ENCODE data around the gene GRID1. TPM values are rescaled to one million over a fixed set of nuclear protein-coding genes. Genes with fewer than 3 reads are reported as not detected.

The GRID1 gene
- polyA plus RNA-seq, 4 donors = 0.27 to 1.1 (median 0.40) TPM; not detected in 1

DNA sequence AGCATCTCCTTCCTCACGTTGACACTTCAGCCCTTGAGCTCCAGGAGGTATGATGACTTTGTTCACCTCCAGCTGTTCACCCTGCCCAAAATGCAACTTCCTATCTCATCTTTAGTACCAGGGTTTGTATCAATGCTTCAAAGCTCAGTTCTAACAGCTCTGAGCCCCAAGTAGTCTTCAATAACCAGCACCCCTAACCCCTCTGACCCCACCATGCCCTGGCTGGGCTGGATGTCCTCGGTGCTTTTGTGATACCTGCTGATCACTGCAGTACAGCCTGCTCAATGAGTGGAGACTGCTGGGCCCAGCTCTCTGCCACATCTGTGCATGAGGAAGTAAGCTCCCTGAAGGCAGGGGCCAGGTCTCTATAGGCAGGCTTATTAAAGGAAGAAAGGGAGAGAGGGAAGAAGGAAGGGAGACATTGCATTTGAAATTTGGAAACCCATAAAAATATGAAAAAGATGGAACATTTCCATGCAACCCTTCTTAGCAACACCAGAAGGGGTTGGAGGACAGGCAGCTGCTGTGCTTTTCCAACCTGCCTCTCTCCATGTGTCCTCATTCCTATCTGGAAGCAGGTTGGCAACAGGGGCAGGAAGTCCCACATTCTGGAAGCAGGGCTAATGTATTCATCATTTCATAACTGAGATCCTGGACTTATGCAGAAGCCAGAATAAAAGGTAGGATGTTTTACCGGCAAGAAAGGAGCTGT, 756.1 kb downstream of the GRID1 start:
- Histone ChIP-seq H3K9me3 (ENCODE audit: control insufficient read depth in 2 of 2, insufficient read depth in 1 of 2, low read depth in 1 of 2, low read length in 1 of 2) (no peaks in the 10 kb centered on the region), H3K27me3 (ENCODE audit: control insufficient read depth in 3 of 3, insufficient read depth in 3 of 3, low read length in 3 of 3) (peaks cover 0 to 2% (median 0%) of the 10 kb centered on the region in 3 donors), H3K4me1 (ENCODE audit: control insufficient read depth in 3 of 3, insufficient read depth in 2 of 3, low read depth in 1 of 3, low read length in 2 of 3) (no peaks in the 10 kb centered on the region), H3K27ac (ENCODE audit: low read depth in 1 of 3, low read length in 2 of 3) (no peak overlapping the region), H3K36me3 (ENCODE audit: control insufficient read depth in 3 of 3, insufficient read depth in 2 of 3, low read depth in 1 of 3, low read length in 3 of 3) (no peaks in the 10 kb centered on the region), H3K4me3 (ENCODE audit: low read depth in 1 of 3, low read length in 3 of 3) (no peak overlapping the region)
- no peak for DNase-seq
- no peak for FAIRE-seq
- WGBS, 3 donors = 75 to 82% (median 81%) methylated on average over 3 of the region's 3 CpGs

- peaks cover 0 to 2% (median 0%) of the 10 kb centered on the region in 3 donors for H3K27me3 ChIP-seq (ENCODE audit: control insufficient read depth in 3 of 3, insufficient read depth in 3 of 3, low read length in 3 of 3)
- 73 to 80% (median 78%) methylated on average over 5 of the region's 5 CpGs for WGBS, 3 donors
- H3K4me3 ChIP-seq (ENCODE audit: low read depth in 1 of 3, low read length in 3 of 3) = no peak overlapping the region
- no peak overlapping the region for H3K27ac ChIP-seq (ENCODE audit: low read depth in 1 of 3, low read length in 2 of 3)
- no peak for FAIRE-seq
- H3K36me3 ChIP-seq (ENCODE audit: control insufficient read depth in 3 of 3, insufficient read depth in 2 of 3, low read depth in 1 of 3, low read length in 3 of 3) = no peaks in the 10 kb centered on the region
- no peak for DNase-seq
- H3K9me3 ChIP-seq (ENCODE audit: control insufficient read depth in 2 of 2, insufficient read depth in 1 of 2, low read depth in 1 of 2, low read length in 1 of 2) = no peaks in the 10 kb centered on the region
- no peaks in the 10 kb centered on the region for H3K4me1 ChIP-seq (ENCODE audit: control insufficient read depth in 3 of 3, insufficient read depth in 2 of 3, low read depth in 1 of 3, low read length in 2 of 3)
Observed at GRCh38 chr10:85609509-85609908, 757.1 kb downstream of the GRID1 start.

DNA sequence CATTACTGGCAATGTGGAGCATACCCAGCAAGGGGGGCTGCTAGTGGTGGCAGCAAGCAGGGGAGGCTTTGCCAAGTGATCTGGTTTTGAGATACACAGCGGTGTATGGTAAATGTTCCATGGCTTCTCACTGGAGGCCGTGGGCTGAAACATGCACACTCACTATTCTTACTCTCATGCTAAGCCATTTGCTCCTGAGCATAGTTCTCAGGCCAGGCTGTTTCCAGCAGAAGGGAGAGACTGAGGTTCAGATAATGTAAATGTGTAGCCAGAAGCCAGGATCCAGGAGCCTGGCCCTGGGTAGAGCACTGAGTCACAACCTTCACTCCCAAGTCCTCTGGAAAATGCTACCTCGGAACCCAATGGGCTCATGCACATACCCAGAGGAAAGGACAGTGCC, 757.9 kb downstream of the GRID1 start:
- FAIRE-seq (no peak), DNase-seq (no peak)
- Histone ChIP-seq H3K9me3 (ENCODE audit: control insufficient read depth in 2 of 2, insufficient read depth in 1 of 2, low read depth in 1 of 2, low read length in 1 of 2) (no peaks in the 10 kb centered on the region), H3K4me3 (ENCODE audit: low read depth in 1 of 3, low read length in 3 of 3) (no peak overlapping the region), H3K27me3 (ENCODE audit: control insufficient read depth in 3 of 3, insufficient read depth in 3 of 3, low read length in 3 of 3) (peaks cover 0 to 2% (median 0%) of the 10 kb centered on the region in 3 donors), H3K27ac (ENCODE audit: low read depth in 1 of 3, low read length in 2 of 3) (no peak overlapping the region), H3K4me1 (ENCODE audit: control insufficient read depth in 3 of 3, insufficient read depth in 2 of 3, low read depth in 1 of 3, low read length in 2 of 3) (no peaks in the 10 kb centered on the region), H3K36me3 (ENCODE audit: control insufficient read depth in 3 of 3, insufficient read depth in 2 of 3, low read depth in 1 of 3, low read length in 3 of 3) (no peaks in the 10 kb centered on the region)
- 90 to 92% (median 91%) methylated on average over 3 of the region's 3 CpGs for WGBS, 3 donors

DNA sequence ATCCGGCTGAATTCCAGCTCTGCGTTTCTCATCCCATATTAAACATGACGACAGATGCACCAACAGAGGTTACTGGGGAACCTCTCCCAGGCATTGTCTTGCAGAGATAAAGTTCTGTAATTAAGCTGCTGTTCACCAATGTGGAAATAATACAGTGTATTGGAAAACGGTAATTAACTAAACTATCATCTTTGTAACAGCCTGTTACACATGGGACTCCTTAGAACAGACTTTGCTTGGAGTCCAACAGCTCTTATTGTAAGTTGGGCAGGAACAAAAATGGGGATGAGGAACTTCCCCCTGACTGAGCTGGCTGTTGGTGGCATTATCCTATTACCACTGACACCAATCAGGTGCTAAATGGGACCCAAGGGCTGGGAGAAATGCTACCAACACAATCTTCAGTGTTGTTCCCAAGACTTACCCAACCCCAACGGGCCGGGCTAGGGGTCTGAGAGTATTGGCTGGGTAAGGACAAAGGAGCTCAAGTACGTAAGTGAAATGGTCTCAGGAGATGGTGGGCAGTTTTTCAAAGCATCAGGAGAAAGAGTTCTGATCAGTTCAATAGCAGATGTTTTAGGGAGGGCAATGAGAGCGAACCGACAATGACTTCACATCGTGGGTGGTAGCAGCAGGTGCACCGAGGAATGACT, 759.4 kb downstream of the GRID1 start:
- no peaks in the 10 kb centered on the region for H3K36me3 ChIP-seq (ENCODE audit: control insufficient read depth in 3 of 3, insufficient read depth in 2 of 3, low read depth in 1 of 3, low read length in 3 of 3)
- peaks cover 0 to 6% (median 0%) of the 10 kb centered on the region in 3 donors for H3K4me1 ChIP-seq (ENCODE audit: control insufficient read depth in 3 of 3, insufficient read depth in 2 of 3, low read depth in 1 of 3, low read length in 2 of 3)
- FAIRE-seq (no peak), DNase-seq (no peak)
- H3K4me3 ChIP-seq (ENCODE audit: low read depth in 1 of 3, low read length in 3 of 3) = no peak overlapping the region
- no peaks in the 10 kb centered on the region for H3K9me3 ChIP-seq (ENCODE audit: control insufficient read depth in 2 of 2, insufficient read depth in 1 of 2, low read depth in 1 of 2, low read length in 1 of 2)
- 87 to 91% (median 90%) methylated on average over 11 of the region's 11 CpGs for WGBS, 3 donors
- no peak overlapping the region for H3K27ac ChIP-seq (ENCODE audit: low read depth in 1 of 3, low read length in 2 of 3)
- H3K27me3 ChIP-seq (ENCODE audit: control insufficient read depth in 3 of 3, insufficient read depth in 3 of 3, low read length in 3 of 3) = peaks cover 0 to 2% (median 0%) of the 10 kb centered on the region in 3 donors

GRCh38 chr10:85606401-85606800, 760.2 kb downstream of the GRID1 start:
- DNase-seq (no peak), FAIRE-seq (no peak)
- peaks cover 0 to 6% (median 0%) of the 10 kb centered on the region in 3 donors for H3K4me1 ChIP-seq (ENCODE audit: control insufficient read depth in 3 of 3, insufficient read depth in 2 of 3, low read depth in 1 of 3, low read length in 2 of 3)
- no peaks in the 10 kb centered on the region for H3K36me3 ChIP-seq (ENCODE audit: control insufficient read depth in 3 of 3, insufficient read depth in 2 of 3, low read depth in 1 of 3, low read length in 3 of 3)
- H3K27ac ChIP-seq (ENCODE audit: low read depth in 1 of 3, low read length in 2 of 3) = no peak overlapping the region
- WGBS, 3 donors = 77 to 87% (median 80%) methylated on average over 5 of the region's 5 CpGs
- no peaks in the 10 kb centered on the region for H3K9me3 ChIP-seq (ENCODE audit: control insufficient read depth in 2 of 2, insufficient read depth in 1 of 2, low read depth in 1 of 2, low read length in 1 of 2)
- no peak overlapping the region for H3K4me3 ChIP-seq (ENCODE audit: low read depth in 1 of 3, low read length in 3 of 3)
- peaks cover 0 to 2% (median 0%) of the 10 kb centered on the region in 3 donors for H3K27me3 ChIP-seq (ENCODE audit: control insufficient read depth in 3 of 3, insufficient read depth in 3 of 3, low read length in 3 of 3)

GRCh38 chr10:85604884-85605283, 761.7 kb downstream of the GRID1 start:
- WGBS, 3 donors = 71 to 88% (median 75%) methylated on average over 5 of the region's 5 CpGs
- FAIRE-seq = no peak
- H3K36me3 ChIP-seq (ENCODE audit: control insufficient read depth in 3 of 3, insufficient read depth in 2 of 3, low read depth in 1 of 3, low read length in 3 of 3) = no peaks in the 10 kb centered on the region
- DNase-seq = no peak
- H3K4me3 ChIP-seq (ENCODE audit: low read depth in 1 of 3, low read length in 3 of 3) = no peak overlapping the region
- H3K27me3 ChIP-seq (ENCODE audit: control insufficient read depth in 3 of 3, insufficient read depth in 3 of 3, low read length in 3 of 3) = peaks cover 0 to 2% (median 0%) of the 10 kb centered on the region in 3 donors
- no peak overlapping the region for H3K27ac ChIP-seq (ENCODE audit: low read depth in 1 of 3, low read length in 2 of 3)
- no peaks in the 10 kb centered on the region for H3K9me3 ChIP-seq (ENCODE audit: control insufficient read depth in 2 of 2, insufficient read depth in 1 of 2, low read depth in 1 of 2, low read length in 1 of 2)
- H3K4me1 ChIP-seq (ENCODE audit: control insufficient read depth in 3 of 3, insufficient read depth in 2 of 3, low read depth in 1 of 3, low read length in 2 of 3) = peaks cover 0 to 17% (median 0%) of the 10 kb centered on the region in 3 donors

DNA sequence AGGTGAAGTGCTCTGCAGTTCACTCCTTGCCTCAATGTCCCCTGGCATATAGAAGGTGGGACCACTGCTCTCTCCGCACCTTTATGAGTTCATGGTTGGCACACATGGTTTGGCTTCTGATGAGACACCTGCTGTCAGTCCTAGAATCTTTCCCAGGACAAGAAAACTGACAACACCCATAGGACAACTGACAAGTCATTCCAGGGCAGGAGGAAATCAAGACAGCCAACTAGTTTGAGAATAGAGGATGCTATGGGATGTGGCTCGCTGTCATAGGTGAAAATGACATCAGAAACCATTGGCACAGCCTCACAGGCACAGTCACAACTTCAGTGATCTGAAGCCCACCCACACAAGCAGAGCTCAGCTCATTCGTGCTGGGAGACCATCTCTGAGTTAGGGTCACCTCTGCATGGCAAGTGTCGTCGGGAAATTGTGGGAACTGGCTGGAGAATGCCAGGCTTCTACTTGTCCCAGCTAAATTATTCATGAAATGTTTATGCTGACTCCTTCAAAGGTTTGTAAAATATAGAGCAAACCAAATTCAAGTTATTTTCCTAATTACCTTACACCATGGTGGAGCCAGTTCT, 762.4 kb downstream of the GRID1 start:
- Histone ChIP-seq H3K27ac (ENCODE audit: low read depth in 1 of 3, low read length in 2 of 3) (no peak overlapping the region), H3K36me3 (ENCODE audit: control insufficient read depth in 3 of 3, insufficient read depth in 2 of 3, low read depth in 1 of 3, low read length in 3 of 3) (no peaks in the 10 kb centered on the region), H3K9me3 (ENCODE audit: control insufficient read depth in 2 of 2, insufficient read depth in 1 of 2, low read depth in 1 of 2, low read length in 1 of 2) (no peaks in the 10 kb centered on the region), H3K27me3 (ENCODE audit: control insufficient read depth in 3 of 3, insufficient read depth in 3 of 3, low read length in 3 of 3) (peaks cover 0 to 2% (median 0%) of the 10 kb centered on the region in 3 donors), H3K4me3 (ENCODE audit: low read depth in 1 of 3, low read length in 3 of 3) (no peak overlapping the region), H3K4me1 (ENCODE audit: control insufficient read depth in 3 of 3, insufficient read depth in 2 of 3, low read depth in 1 of 3, low read length in 2 of 3) (peaks cover 0 to 18% (median 0%) of the 10 kb centered on the region in 3 donors)
- 72 to 87% (median 82%) methylated on average over 5 of the region's 5 CpGs for WGBS, 3 donors
- no peak for FAIRE-seq
- no peak for DNase-seq

- Histone ChIP-seq H3K27me3 (ENCODE audit: control insufficient read depth in 3 of 3, insufficient read depth in 3 of 3, low read length in 3 of 3) (no peaks in the 10 kb centered on the region), H3K4me3 (ENCODE audit: low read depth in 1 of 3, low read length in 3 of 3) (no peak overlapping the region), H3K9me3 (ENCODE audit: control insufficient read depth in 2 of 2, insufficient read depth in 1 of 2, low read depth in 1 of 2, low read length in 1 of 2) (no peaks in the 10 kb centered on the region), H3K36me3 (ENCODE audit: control insufficient read depth in 3 of 3, insufficient read depth in 2 of 3, low read depth in 1 of 3, low read length in 3 of 3) (no peaks in the 10 kb centered on the region), H3K4me1 (ENCODE audit: control insufficient read depth in 3 of 3, insufficient read depth in 2 of 3, low read depth in 1 of 3, low read length in 2 of 3) (peaks cover 0 to 18% (median 0%) of the 10 kb centered on the region in 3 donors), H3K27ac (ENCODE audit: low read depth in 1 of 3, low read length in 2 of 3) (peak overlapping the region in 1 of 3 donors; percentile 8)
- no peak for FAIRE-seq
- DNase-seq = peak in 1 of 2 donors; percentile 45
- 60 to 78% (median 71%) methylated on average over 5 of the region's 5 CpGs for WGBS, 3 donors
Observed at GRCh38 chr10:85603151-85603940, 763.2 kb downstream of the GRID1 start.
